Fibroblast of pulmonary artery (primary cell): ENCODE measurements around the gene AKR1B15.

Source experiments
- DNase-seq: peaks from one replicate; pipeline ENCODE4 v3.0.0-alpha.2; 2010; ENCODE audit warnings: low read depth
- H3K4me3 ChIP-seq: replicated peaks from 2 replicates; pipeline ENCODE4 v1.5.1; 2011; ENCODE audit warnings: low read depth, mild to moderate bottlenecking, control low read depth, low read length, moderate library complexity
- CTCF ChIP-seq: IDR thresholded peaks from 2 replicates; pipeline ENCODE4 v1.5.1; 2011; ENCODE audit warnings: mild to moderate bottlenecking, control low read depth, low read length, inconsistent platforms; ENCODE audit errors: missing control alignments

The AKR1B15 gene

GRCh38 chr7:134627775-134628153 is 78.9 kb downstream of the AKR1B15 start:
- H3K4me3 ChIP-seq: no peak overlapping the region
- no peak for TF ChIP-seq CTCF

GRCh38 chr7:134629445-134629844 is 80.5 kb downstream of the AKR1B15 start:
- DNase-seq: no peak
- H3K4me3 ChIP-seq: no peak overlapping the region
- no peak for TF ChIP-seq CTCF

More at GRCh38 chr7:134627775-134628153, 78.9 kb downstream of the AKR1B15 start:
- DNase-seq: no peak
